Neural cell (in vitro differentiated cells): ENCODE measurements around the gene ADM. TPM values are rescaled to one million over a fixed set of nuclear protein-coding genes. Genes with fewer than 3 reads are reported as not detected.

ENCODE experiments used
- H2AFZ ChIP-seq: fragments of 200-600, 300-800 bp; sonication (generic), shearing (Covaris generic); 2 replicates; pipeline ENCODE4 v1.6.0; 2014; ENCODE audit warnings: low read depth, mild to moderate bottlenecking, antibody characterized with exemption, low read length, moderate library complexity
- H3F3A ChIP-seq: fragments of 200-600 bp; shearing (Covaris generic); 2 replicates; pipeline ENCODE4 v1.6.1; 2016; ENCODE audit warnings: mild to moderate bottlenecking, moderate library complexity, mixed read lengths, antibody characterized with exemption, low read length; ENCODE audit not compliant: insufficient read depth, poor library complexity, severe bottlenecking
- H3K27ac ChIP-seq: fragments of 200-600, 300-800 bp; sonication (generic), shearing (Covaris generic); 2 replicates; pipeline ENCODE4 v1.5.1; 2014; ENCODE audit warnings: mild to moderate bottlenecking, low read length, moderate library complexity
- H3K27me3 ChIP-seq: fragments of 300-800, 200-600 bp; sonication (generic), shearing (Covaris generic); 2 replicates; pipeline ENCODE4 v1.6.0; 2014; ENCODE audit warnings: mild to moderate bottlenecking, low read depth, low read length, moderate library complexity; ENCODE audit not compliant: insufficient read depth
- H3K36me3 ChIP-seq: fragments of 300-800, 200-600 bp; sonication (generic), shearing (Covaris generic); 2 replicates; pipeline ENCODE4 v1.5.1; 2014; ENCODE audit warnings: mild to moderate bottlenecking, antibody characterized with exemption, low read length, moderate library complexity; ENCODE audit not compliant: insufficient read depth
- H3K4me2 ChIP-seq: fragments of 300-800, 200-600 bp; sonication (generic), shearing (Covaris generic); 2 replicates; pipeline ENCODE4 v1.6.0; 2014; ENCODE audit warnings: mild to moderate bottlenecking, low read length
- H3K4me3 ChIP-seq: fragments of 300-800, 200-600 bp; sonication (generic), shearing (Covaris generic); 2 replicates; pipeline ENCODE4 v1.5.1; 2014; ENCODE audit warnings: mild to moderate bottlenecking, low read length, moderate library complexity
- H3K79me2 ChIP-seq: fragments of 200-600 bp; shearing (Covaris generic); replicated peaks from 2 replicates; pipeline ENCODE4 v1.6.0; 2014; ENCODE audit warnings: mild to moderate bottlenecking, low read length, moderate library complexity; ENCODE audit not compliant: insufficient read depth
- H3K9ac ChIP-seq: fragments of 300-800, 200-600 bp; sonication (generic), shearing (Covaris generic); 2 replicates; pipeline ENCODE4 v1.6.1; 2016; ENCODE audit warnings: mild to moderate bottlenecking, low read length, mixed read lengths
- H3K9me2 ChIP-seq: fragments of 200-600 bp; shearing (Covaris generic); 2 replicates; pipeline ENCODE4 v1.6.1; 2016; ENCODE audit warnings: mild to moderate bottlenecking, low read length, mixed read lengths; ENCODE audit not compliant: insufficient read depth
- H3K9me3 ChIP-seq: fragments of 200-600, 300-800 bp; sonication (generic), shearing (Covaris generic); 2 replicates; pipeline ENCODE4 v1.6.1; 2016; ENCODE audit warnings: mild to moderate bottlenecking, mixed run types, low read length, moderate library complexity, mixed read lengths
- H4K20me1 ChIP-seq: fragments of 200-600 bp; shearing (Covaris generic); 2 replicates; pipeline ENCODE4 v1.6.1; 2016; ENCODE audit warnings: mild to moderate bottlenecking, mixed run types; ENCODE audit not compliant: insufficient read depth
- EP300 ChIP-seq: fragments of 450-650 bp; conservative IDR thresholded peaks from 2 replicates; pipeline ENCODE4 v1.6.1; 2014; ENCODE audit warnings: antibody characterized with exemption, mild to moderate bottlenecking, moderate library complexity; ENCODE audit not compliant: poor library complexity, severe bottlenecking
- EZH2 ChIP-seq: fragments of 200-600, 300-800 bp; shearing (Covaris generic), sonication (generic); IDR thresholded peaks from 2 replicates; pipeline ENCODE4 v1.6.1; 2014; ENCODE audit warnings: antibody characterized with exemption, low read length, borderline replicate concordance, mild to moderate bottlenecking; ENCODE audit not compliant: insufficient read depth, poor library complexity, severe bottlenecking
- MXI1 ChIP-seq: fragments of 450-650 bp; conservative IDR thresholded peaks from 2 replicates; pipeline ENCODE4 v1.6.1; 2014; ENCODE audit warnings: antibody characterized with exemption, mild to moderate bottlenecking; ENCODE audit not compliant: poor library complexity, severe bottlenecking
- POLR2AphosphoS5 ChIP-seq: IDR thresholded peaks from 2 replicates; pipeline ENCODE4 v1.6.1; 2012
- RAD21 ChIP-seq: fragments of 450-650 bp; conservative IDR thresholded peaks from 2 replicates; pipeline ENCODE4 v1.6.1; 2014; ENCODE audit warnings: antibody characterized with exemption, mild to moderate bottlenecking, moderate library complexity
- SMC3 ChIP-seq: fragments of 450-650 bp; conservative IDR thresholded peaks from 2 replicates; pipeline ENCODE4 v1.6.1; 2014; ENCODE audit warnings: antibody characterized with exemption, mild to moderate bottlenecking, moderate library complexity; ENCODE audit not compliant: poor library complexity
- TAF1 ChIP-seq: IDR thresholded peaks from 2 replicates; pipeline ENCODE4 v1.6.1; 2012; ENCODE audit warnings: low read depth
- polyA plus RNA-seq: library from polyadenylated mRNA; depleted of rRNA; stranded (reverse); fragments of >200 nt; gene quantifications from 2 replicates; pipeline ENCODE4 v1.2.3, GENCODE V29; 2014
- TF ChIP-seq, protein P1 (sequence below): IDR thresholded peaks from 2 replicates; pipeline ENCODE4 v1.6.1; 2012; ENCODE audit warnings: borderline replicate concordance
- TF ChIP-seq, protein P2 (sequence below): fragments of 450-650 bp; IDR thresholded peaks from 2 replicates; pipeline ENCODE4 v1.5.1; 2014; ENCODE audit warnings: antibody characterized with exemption, mild to moderate bottlenecking, moderate library complexity; ENCODE audit not compliant: poor library complexity, severe bottlenecking

ADM gene
- polyA plus RNA-seq, 1 donor from 2014 or later: 1.6 TPM

DNA sequence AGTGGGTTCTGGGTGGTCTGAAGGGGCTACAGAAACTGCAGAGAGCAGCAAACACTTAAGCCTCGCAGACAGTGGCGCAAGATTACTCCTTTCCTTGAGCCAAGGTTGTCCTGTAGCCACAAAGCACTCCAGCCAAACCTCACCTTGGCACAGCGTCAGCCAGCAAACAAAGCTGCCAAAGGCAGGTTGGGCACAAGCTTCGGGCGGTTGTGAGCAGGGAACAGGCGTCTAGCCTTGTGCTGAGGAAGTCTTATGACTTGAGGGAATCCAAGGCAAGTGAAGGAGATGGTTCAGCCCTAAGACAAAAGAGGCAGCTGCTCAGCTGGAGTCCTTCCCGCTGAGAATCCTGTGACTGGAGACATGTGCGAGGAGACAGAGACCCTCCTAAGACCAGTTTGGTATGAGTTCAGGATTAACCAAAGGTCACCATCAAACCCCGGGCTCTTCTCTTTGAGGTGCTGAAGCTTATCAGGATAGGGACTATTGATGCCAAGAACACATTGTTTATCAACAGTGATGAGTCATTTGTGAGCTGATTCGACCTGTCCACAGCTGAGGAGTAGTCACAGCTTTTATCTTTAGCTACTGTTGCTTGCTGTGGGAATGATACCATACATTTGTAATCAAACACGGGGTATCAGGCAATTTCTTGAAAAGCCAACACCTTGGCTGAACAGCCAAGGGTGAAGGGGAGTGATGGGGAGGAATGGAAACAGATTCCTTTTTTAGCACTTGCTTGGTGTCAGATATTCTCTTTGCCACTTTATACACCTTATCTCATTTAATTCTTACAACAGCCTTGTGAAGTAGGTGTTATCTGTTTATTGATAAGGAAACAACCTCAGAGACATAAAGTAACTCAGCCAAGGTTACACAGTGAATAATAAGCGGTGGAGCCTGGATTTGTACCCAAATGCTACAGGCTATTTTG, 4.6 kb downstream of the ADM start:
- no peaks in the 10 kb centered on the region for H3K79me2 ChIP-seq
- TF ChIP-seq EP300 (no peak), MXI1 (no peak), TAF1 (no peak), SMC3 (no peak), POLR2AphosphoS5 (no peak), EZH2 (no peak), RAD21 (no peak)
- TF ChIP-seq, protein P1, sequence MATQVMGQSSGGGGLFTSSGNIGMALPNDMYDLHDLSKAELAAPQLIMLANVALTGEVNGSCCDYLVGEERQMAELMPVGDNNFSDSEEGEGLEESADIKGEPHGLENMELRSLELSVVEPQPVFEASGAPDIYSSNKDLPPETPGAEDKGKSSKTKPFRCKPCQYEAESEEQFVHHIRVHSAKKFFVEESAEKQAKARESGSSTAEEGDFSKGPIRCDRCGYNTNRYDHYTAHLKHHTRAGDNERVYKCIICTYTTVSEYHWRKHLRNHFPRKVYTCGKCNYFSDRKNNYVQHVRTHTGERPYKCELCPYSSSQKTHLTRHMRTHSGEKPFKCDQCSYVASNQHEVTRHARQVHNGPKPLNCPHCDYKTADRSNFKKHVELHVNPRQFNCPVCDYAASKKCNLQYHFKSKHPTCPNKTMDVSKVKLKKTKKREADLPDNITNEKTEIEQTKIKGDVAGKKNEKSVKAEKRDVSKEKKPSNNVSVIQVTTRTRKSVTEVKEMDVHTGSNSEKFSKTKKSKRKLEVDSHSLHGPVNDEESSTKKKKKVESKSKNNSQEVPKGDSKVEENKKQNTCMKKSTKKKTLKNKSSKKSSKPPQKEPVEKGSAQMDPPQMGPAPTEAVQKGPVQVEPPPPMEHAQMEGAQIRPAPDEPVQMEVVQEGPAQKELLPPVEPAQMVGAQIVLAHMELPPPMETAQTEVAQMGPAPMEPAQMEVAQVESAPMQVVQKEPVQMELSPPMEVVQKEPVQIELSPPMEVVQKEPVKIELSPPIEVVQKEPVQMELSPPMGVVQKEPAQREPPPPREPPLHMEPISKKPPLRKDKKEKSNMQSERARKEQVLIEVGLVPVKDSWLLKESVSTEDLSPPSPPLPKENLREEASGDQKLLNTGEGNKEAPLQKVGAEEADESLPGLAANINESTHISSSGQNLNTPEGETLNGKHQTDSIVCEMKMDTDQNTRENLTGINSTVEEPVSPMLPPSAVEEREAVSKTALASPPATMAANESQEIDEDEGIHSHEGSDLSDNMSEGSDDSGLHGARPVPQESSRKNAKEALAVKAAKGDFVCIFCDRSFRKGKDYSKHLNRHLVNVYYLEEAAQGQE: no peak
- TF ChIP-seq, protein P2, sequence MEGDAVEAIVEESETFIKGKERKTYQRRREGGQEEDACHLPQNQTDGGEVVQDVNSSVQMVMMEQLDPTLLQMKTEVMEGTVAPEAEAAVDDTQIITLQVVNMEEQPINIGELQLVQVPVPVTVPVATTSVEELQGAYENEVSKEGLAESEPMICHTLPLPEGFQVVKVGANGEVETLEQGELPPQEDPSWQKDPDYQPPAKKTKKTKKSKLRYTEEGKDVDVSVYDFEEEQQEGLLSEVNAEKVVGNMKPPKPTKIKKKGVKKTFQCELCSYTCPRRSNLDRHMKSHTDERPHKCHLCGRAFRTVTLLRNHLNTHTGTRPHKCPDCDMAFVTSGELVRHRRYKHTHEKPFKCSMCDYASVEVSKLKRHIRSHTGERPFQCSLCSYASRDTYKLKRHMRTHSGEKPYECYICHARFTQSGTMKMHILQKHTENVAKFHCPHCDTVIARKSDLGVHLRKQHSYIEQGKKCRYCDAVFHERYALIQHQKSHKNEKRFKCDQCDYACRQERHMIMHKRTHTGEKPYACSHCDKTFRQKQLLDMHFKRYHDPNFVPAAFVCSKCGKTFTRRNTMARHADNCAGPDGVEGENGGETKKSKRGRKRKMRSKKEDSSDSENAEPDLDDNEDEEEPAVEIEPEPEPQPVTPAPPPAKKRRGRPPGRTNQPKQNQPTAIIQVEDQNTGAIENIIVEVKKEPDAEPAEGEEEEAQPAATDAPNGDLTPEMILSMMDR: no peak
- no peak overlapping the region for H3K4me3 ChIP-seq
- H3K9ac ChIP-seq: no peak overlapping the region
- no peaks in the 10 kb centered on the region for H4K20me1 ChIP-seq
- H3K27me3 ChIP-seq: peaks cover 54% of the 10 kb centered on the region
- no peaks in the 10 kb centered on the region for H3K9me3 ChIP-seq
- no peak overlapping the region for H2AFZ ChIP-seq
- no peak overlapping the region for H3K4me2 ChIP-seq
- no peaks in the 10 kb centered on the region for H3F3A ChIP-seq
- no peaks in the 10 kb centered on the region for H3K9me2 ChIP-seq
- H3K27ac ChIP-seq: no peak overlapping the region
- no peaks in the 10 kb centered on the region for H3K36me3 ChIP-seq

DNA sequence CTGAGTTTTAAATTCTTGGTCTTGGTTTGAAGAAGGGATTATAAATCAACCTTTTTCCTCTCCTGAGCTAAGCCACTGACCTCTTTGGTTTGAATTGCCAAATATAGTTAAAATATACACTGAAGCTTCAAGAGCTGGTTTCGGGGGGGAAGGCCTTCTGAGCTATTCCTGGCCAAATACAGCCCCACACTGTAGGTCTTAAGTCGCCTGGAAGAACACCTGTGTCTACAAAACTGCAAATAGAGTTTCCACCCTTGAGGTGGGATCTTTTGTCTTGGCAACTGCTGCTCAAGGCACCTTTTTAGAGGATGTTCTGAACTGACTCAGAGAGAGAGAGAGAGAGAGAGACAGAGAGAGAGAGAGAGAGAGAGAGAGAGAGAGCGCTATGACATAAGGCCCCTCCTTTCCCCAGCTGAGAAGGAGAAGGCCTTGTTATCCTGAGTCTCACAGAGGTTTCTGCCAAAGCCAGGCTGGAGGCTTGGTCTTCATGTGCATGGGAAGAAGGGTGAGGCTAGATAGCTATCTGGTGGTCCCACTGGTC, 5.5 kb downstream of the ADM start:
- Histone ChIP-seq H3K4me3 (no peak overlapping the region), H2AFZ (no peak overlapping the region), H3K27ac (no peak overlapping the region), H3K27me3 (peaks cover 45% of the 10 kb centered on the region), H3K9ac (no peak overlapping the region), H3F3A (no peaks in the 10 kb centered on the region), H3K36me3 (no peaks in the 10 kb centered on the region), H4K20me1 (no peaks in the 10 kb centered on the region), H3K79me2 (no peaks in the 10 kb centered on the region), H3K9me2 (no peaks in the 10 kb centered on the region), H3K9me3 (no peaks in the 10 kb centered on the region), H3K4me2 (no peak overlapping the region)
- no peak for TF ChIP-seq EZH2
- no peak for TF ChIP-seq RAD21
- no peak for TF ChIP-seq EP300
- TF ChIP-seq, protein P1: no peak
- no peak for TF ChIP-seq MXI1
- no peak for TF ChIP-seq POLR2AphosphoS5
- no peak for TF ChIP-seq SMC3
- no peak for TF ChIP-seq TAF1
- TF ChIP-seq, protein P2: no peak
